GM12873 (cell line): Measurements from ENCODE around the gene PARD3B.

ENCODE experiments used
- CTCF ChIP-seq: IDR thresholded peaks from 2 replicates; pipeline ENCODE4 v1.5.1; 2012; ENCODE audit warnings: low read depth, mild to moderate bottlenecking, moderate library complexity, low read length, control low read depth; ENCODE audit not compliant: insufficient read depth; ENCODE audit errors: missing control alignments

The PARD3B gene

GRCh38 chr2:205141381-205141780 lies 596.1 kb downstream of the PARD3B start:
- no peak for TF ChIP-seq CTCF

- TF ChIP-seq CTCF = no peak
Observed at GRCh38 chr2:205145888-205146287, 600.6 kb downstream of the PARD3B start.

- no peak for TF ChIP-seq CTCF
Observed at GRCh38 chr2:205148755-205149154, 603.5 kb downstream of the PARD3B start.

- TF ChIP-seq CTCF = no peak
Observed at GRCh38 chr2:205156457-205156856, 611.2 kb downstream of the PARD3B start.

GRCh38 chr2:205158404-205158803 lies 613.1 kb downstream of the PARD3B start:
- no peak for TF ChIP-seq CTCF

DNA sequence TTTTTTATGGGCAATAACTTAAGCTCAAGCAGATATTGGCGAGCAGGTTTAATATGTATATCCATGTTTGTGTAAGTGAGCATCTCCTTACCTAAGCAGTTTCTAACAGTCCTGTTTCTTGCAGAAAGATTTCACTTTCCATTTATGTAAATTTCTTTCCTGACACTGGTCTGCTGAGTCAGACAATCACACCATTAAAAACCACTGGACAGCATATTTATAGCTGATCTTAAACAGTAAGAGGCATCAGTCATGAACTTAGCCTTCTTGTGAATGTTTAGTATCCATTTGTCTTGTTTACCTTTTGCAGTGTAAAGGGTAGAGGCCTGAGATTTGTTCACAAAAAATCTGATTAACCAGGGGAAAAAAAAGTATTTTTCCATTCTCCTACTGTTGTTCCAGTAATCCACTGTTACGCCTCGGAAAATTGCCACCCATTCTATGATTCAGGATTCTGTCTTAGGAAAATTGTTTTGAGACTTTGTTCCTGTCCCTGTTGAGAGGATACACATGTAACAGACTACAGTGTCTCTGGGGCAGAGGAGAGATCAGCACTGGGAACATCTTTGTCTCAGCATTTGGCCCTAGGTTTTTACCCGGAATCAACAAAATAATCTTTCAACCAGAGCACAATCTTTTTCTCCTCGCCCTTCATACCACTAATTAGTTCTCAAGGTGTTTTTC lies 616.0 kb downstream of the PARD3B start:
- TF ChIP-seq CTCF = no peak

DNA sequence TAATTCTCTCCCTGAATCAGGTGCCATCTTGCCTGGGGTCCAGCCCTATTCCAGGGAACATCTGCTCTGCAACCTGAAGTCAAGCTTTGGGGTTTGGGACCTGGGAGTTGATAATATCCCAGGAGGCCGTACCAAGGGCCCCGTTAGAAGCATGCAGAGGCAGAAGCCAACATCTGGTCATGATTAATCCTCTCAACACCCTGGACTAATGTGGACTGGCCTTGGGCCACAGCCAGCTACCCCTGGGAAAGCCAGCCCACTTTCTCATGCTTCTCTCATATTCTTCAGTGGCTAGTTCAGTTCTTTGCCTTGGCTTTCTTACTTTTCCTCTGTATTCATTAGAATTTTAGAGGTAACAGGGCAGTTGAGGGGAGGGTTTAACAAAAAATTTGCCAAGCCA lies 621.5 kb downstream of the PARD3B start:
- TF ChIP-seq CTCF = no peak
